DND-41 (cell line): Measurements from ENCODE around the gene SMARCAL1.

Experiments
- EZH2 ChIP-seq: IDR thresholded peaks from 3 replicates; pipeline ENCODE4 v1.6.1; 2012; ENCODE audit warnings: borderline replicate concordance, low read depth, mild to moderate bottlenecking, moderate library complexity, low read length, inconsistent platforms; ENCODE audit not compliant: severe bottlenecking
- TF ChIP-seq, protein P1 (sequence below): IDR thresholded peaks from 2 replicates; pipeline ENCODE4 v1.5.1; 2012; ENCODE audit warnings: borderline replicate concordance, low read length, moderate library complexity, mild to moderate bottlenecking; ENCODE audit not compliant: poor library complexity, severe bottlenecking; ENCODE audit errors: extremely low read depth

DNA sequence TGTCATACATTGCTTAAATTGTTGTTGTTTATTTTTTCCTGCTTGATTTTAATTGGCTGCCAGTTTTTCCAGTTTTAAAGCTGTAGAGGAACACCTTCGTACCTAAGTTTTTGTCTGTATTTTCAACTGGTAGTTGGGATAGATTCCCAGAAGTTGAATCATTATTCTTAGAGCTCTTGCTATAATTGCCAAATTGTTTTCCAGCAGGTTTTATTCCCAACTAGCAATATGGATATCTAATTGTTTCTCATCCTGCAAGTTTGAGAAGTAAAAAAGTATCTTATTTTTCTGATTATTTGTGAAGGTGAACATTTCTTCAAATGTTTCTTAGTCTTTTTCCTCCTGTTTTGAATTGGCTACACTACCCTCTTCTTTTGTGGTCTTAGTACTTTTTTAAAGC, 6.7 kb downstream of the SMARCAL1 start:
- TF ChIP-seq, protein P1, sequence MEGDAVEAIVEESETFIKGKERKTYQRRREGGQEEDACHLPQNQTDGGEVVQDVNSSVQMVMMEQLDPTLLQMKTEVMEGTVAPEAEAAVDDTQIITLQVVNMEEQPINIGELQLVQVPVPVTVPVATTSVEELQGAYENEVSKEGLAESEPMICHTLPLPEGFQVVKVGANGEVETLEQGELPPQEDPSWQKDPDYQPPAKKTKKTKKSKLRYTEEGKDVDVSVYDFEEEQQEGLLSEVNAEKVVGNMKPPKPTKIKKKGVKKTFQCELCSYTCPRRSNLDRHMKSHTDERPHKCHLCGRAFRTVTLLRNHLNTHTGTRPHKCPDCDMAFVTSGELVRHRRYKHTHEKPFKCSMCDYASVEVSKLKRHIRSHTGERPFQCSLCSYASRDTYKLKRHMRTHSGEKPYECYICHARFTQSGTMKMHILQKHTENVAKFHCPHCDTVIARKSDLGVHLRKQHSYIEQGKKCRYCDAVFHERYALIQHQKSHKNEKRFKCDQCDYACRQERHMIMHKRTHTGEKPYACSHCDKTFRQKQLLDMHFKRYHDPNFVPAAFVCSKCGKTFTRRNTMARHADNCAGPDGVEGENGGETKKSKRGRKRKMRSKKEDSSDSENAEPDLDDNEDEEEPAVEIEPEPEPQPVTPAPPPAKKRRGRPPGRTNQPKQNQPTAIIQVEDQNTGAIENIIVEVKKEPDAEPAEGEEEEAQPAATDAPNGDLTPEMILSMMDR, result no peak
- no peak for TF ChIP-seq EZH2
